Measurements from ENCODE around the gene STON1.

- TF ChIP-seq CTCF (IDR thresholded peaks at IDR 0.05) (no peak), POLR2A (IDR thresholded peaks at IDR 0.05) (no peak)
These were observed 103.2 kb downstream of the STON1 start for GRCh38 chr2:48633143-48633542.

All from right lobe of liver (tissue), 4 donors.